Measurements from ENCODE around the gene ZNF420. TPM values are rescaled to one million over a fixed set of nuclear protein-coding genes. Genes with fewer than 3 reads are reported as not detected.

ZNF420 gene
- total and polyA plus RNA-seq, 2 of the 8 experiments (the other 6 are each of a cell fraction or from before 2014, with no cell fraction given), result 1.7 to 8.8 TPM

DNA sequence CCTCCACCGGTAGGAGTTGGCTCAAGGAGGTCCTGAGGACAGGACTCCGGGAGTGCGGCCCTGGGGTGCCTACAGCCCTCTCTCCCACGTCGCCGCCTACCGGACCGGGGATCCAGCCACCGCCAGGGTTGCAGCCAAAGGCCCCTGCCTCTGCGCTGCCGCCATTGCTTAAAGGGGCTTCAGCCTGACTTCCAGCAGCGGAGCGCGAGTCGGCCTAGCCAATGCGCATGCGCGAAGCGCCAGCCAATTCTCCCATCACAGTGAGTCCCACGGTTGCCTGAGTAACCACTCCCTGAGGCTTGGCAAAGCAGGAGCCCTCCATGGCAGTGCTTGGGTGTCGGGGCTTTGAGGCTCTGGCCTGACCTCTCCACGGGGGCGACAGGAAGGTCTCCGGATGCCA is 21.5 kb upstream of the ZNF420 start:
- Histone ChIP-seq H2AK5ac (ENCODE audit: low read depth, low read length) (no peak overlapping the region), H3K4me1 (replicated peaks in 1 of 4; ENCODE audit: control insufficient read depth in 3 of 4, insufficient read depth in 4 of 4, low read length in 3 of 4) (no peaks in the 10 kb centered on the region), H4K8ac (ENCODE audit: extremely low read depth, insufficient read depth, low read length) (no peak overlapping the region), H3K56ac (replicated peaks; ENCODE audit: insufficient read length, low read depth, low read length) (no peak overlapping the region), H4K20me1 (replicated peaks in 1 of 2; ENCODE audit: control insufficient read depth in 1 of 2, insufficient read depth in 2 of 2, low read length in 2 of 2) (no peaks in the 10 kb centered on the region), H3K4me3 (ENCODE audit: extremely low read depth in 1 of 4, insufficient read depth in 2 of 4, low read depth in 3 of 4, low read length in 4 of 4) (no peak overlapping the region), H3K79me2 (ENCODE audit: control insufficient read depth in 1 of 2, insufficient read depth in 2 of 2, low read length in 2 of 2) (no peaks in the 10 kb centered on the region), H3K9me3 (ENCODE audit: insufficient read depth in 2 of 2, low read depth in 1 of 2, low read length in 1 of 2) (peaks cover 66 to 78% of the 10 kb centered on the region in 2 experiments), H2BK15ac (ENCODE audit: low read length) (no peak overlapping the region), H3K9ac (replicated peaks in 1 of 4; ENCODE audit: extremely low read depth in 1 of 4, low read depth in 3 of 4, low read length in 3 of 4) (no peak overlapping the region), H2BK20ac (ENCODE audit: low read length) (no peak overlapping the region), H2BK120ac (replicated peaks; ENCODE audit: low read depth, low read length) (no peak overlapping the region), H3K23ac (ENCODE audit: insufficient read length) (no peak overlapping the region), H2AFZ (ENCODE audit: low read length) (no peak overlapping the region), H3K4me2 (ENCODE audit: insufficient read depth in 1 of 2, low read depth in 2 of 2, low read length in 2 of 2) (no peak overlapping the region), H3K14ac (ENCODE audit: insufficient read length) (no peak overlapping the region), H3K36me3 (ENCODE audit: control insufficient read depth in 2 of 4, insufficient read depth in 4 of 4, low read length in 3 of 4) (no peaks in the 10 kb centered on the region), H3K23me2 (ENCODE audit: low read depth, low read length) (no peaks in the 10 kb centered on the region), H4K5ac (ENCODE audit: insufficient read length, low read depth, low read length) (no peak overlapping the region), H4K91ac (replicated peaks; ENCODE audit: insufficient read length, low read length) (no peak overlapping the region), H2BK12ac (ENCODE audit: low read depth, low read length) (no peak overlapping the region), H3K18ac (ENCODE audit: extremely low read depth, low read length) (no peak overlapping the region), H3K79me1 (ENCODE audit: low read depth, low read length) (no peaks in the 10 kb centered on the region), H2BK5ac (ENCODE audit: low read depth, low read length) (no peak overlapping the region), H3K4ac (replicated peaks; ENCODE audit: insufficient read length, low read depth, low read length) (no peak overlapping the region), H3K27ac (ENCODE audit: low read depth, low read length) (no peak overlapping the region), H3K27me3 (replicated peaks in 1 of 4; ENCODE audit: control insufficient read depth in 3 of 4, extremely low read depth in 1 of 4, insufficient read depth in 3 of 4, low read length in 3 of 4) (no peaks in the 10 kb centered on the region)
- DNase-seq (ENCODE audit: low read depth in 1 of 2, low spot score in 2 of 2) (no peak), FAIRE-seq (no peak)
- ChIA-PET CTCF (ENCODE audit: partially characterized antibody) (no interaction called here), POLR2A (ENCODE audit: partially characterized antibody) (no interaction called here)
- WGBS, 2 experiments (ENCODE audit: extremely low coverage in 1 of 2, insufficient coverage in 1 of 2, insufficient read length in 1 of 2, insufficient replicate concordance in 2 of 2, low coverage in 1 of 2, low lambda C conversion rate in 2 of 2, missing lambda C conversion rate in 1 of 2), result 90% methylated on average over 19 of the region's 24 CpGs; no CpG with 5 or more reads in 1 of the 2 experiments
- TF ChIP-seq TBP (IDR thresholded peaks at IDR 0.05; ENCODE audit: low read depth, low read length) (no peak), E2F6 (IDR thresholded peaks at IDR 0.05) (no peak), POLR2AphosphoS5 (IDR thresholded peaks at IDR 0.05; ENCODE audit: low read depth, low read length) (no peak), ZNF274 (IDR thresholded peaks at IDR 0.05; ENCODE audit: borderline replicate concordance, extremely low read depth, low read length) (no peak), ATF2 (IDR thresholded peaks at IDR 0.05; ENCODE audit: low read length) (no peak), JUN (IDR thresholded peaks at IDR 0.05; ENCODE audit: low read depth, low read length) (no peak), BCL11A (IDR thresholded peaks at IDR 0.05; ENCODE audit: low read depth in 2 of 2, low read length in 2 of 2) (no peak), POU5F1 (IDR thresholded peaks at IDR 0.05; ENCODE audit: low read depth, low read length) (no peak), CHD1 (IDR thresholded peaks at IDR 0.05; ENCODE audit: low read depth, low read length) (no peak)
- TF ChIP-seq, protein P1, sequence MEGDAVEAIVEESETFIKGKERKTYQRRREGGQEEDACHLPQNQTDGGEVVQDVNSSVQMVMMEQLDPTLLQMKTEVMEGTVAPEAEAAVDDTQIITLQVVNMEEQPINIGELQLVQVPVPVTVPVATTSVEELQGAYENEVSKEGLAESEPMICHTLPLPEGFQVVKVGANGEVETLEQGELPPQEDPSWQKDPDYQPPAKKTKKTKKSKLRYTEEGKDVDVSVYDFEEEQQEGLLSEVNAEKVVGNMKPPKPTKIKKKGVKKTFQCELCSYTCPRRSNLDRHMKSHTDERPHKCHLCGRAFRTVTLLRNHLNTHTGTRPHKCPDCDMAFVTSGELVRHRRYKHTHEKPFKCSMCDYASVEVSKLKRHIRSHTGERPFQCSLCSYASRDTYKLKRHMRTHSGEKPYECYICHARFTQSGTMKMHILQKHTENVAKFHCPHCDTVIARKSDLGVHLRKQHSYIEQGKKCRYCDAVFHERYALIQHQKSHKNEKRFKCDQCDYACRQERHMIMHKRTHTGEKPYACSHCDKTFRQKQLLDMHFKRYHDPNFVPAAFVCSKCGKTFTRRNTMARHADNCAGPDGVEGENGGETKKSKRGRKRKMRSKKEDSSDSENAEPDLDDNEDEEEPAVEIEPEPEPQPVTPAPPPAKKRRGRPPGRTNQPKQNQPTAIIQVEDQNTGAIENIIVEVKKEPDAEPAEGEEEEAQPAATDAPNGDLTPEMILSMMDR (IDR thresholded peaks at IDR 0.05; ENCODE audit: control extremely low read depth in 1 of 3, insufficient read depth in 1 of 3, low read depth in 1 of 3, low read length in 3 of 3), result no peak

Measured in H1 (cell line).